Body of pancreas (tissue), 4 donors: ENCODE measurements around the gene GOLGA8M. TPM values are rescaled to one million over a fixed set of nuclear protein-coding genes. Genes with fewer than 3 reads are reported as not detected.
"Not testable (repeated sequence)": the region's sequence is repeated elsewhere in the genome, so short reads cannot be mapped to it uniquely, and the experiment has no call there.

Experiments used
- ATAC-seq: fragments of 150-250 bp; one replicate; pipeline ENCODE4 v1.9.1; 2016
- DNase-seq, 4 donors: peaks; one replicate each; pipeline ENCODE4 v3.0.0-alpha.2; 2019
- H3K27ac ChIP-seq, 4 donors: fragments of 200-600 bp; sonication (generic); 1 replicate in 3 of 4; 2 replicates in 1 of 4; pipeline versions ENCODE4 v1.5.1 to v1.6.1; 2016 to 2019; ENCODE audit warnings: mild to moderate bottlenecking in 1 of 4, mixed read lengths in 1 of 4, moderate library complexity in 1 of 4
- H3K27me3 ChIP-seq, 2 donors: fragments of 200-600 bp; sonication (generic); one replicate each; pipeline ENCODE4 v1.6.0; 2016; ENCODE audit warnings: mild to moderate bottlenecking in 1 of 2
- H3K36me3 ChIP-seq, 2 donors: fragments of 200-600 bp; sonication (generic); replicated peaks in 1 of 2; 2 replicates each; pipeline ENCODE4 v1.5.1; 2016; ENCODE audit warnings: low read depth in 2 of 2; ENCODE audit not compliant: insufficient read depth in 1 of 2
- H3K4me1 ChIP-seq: fragments of 200-600 bp; sonication (generic); one replicate; pipeline ENCODE4 v1.6.0; 2016
- H3K4me3 ChIP-seq, 2 donors: fragments of 200-600 bp; sonication (generic); 1 replicate in 1 of 2; 2 replicates in 1 of 2; pipeline ENCODE4 v1.5.1; 2016 to 2019
- H3K9me3 ChIP-seq, 3 donors: fragments of 200-600 bp; sonication (generic); 1 replicate in 2 of 3; 2 replicates in 1 of 3; pipeline ENCODE4 v1.5.1; 2016
- WGBS, 2 donors: methylation state at CpG; one replicate each; pipeline ENCODE4 v1.1.5; 2017; 5-methylcytosine and 5-hydroxymethylcytosine counted together
- intact Hi-C: fragments of 100-400 bp; cut with DNase I; formaldehyde crosslinking; loops from one replicate; pipeline ENCODE4 v1.15.1; 2023
- total RNA-seq, 2 donors: library from RNA; depleted of rRNA; stranded (reverse); fragments of >200 nt; gene quantifications; one replicate each; pipeline ENCODE4 v1.1.0, GENCODE V29; 2016

Gene GOLGA8M
- total RNA-seq, 2 donors from 2014 or later = not detected

GRCh38 chr15:28693021-28693420, 19.2 kb downstream of the GOLGA8M start:
- H3K9me3 ChIP-seq, H3K27ac ChIP-seq, DNase-seq, H3K4me3 ChIP-seq, H3K27me3 ChIP-seq, ATAC-seq, intact Hi-C loops, H3K4me1 ChIP-seq, H3K36me3 ChIP-seq: not testable (repeated sequence)
- 88 to 95% methylated on average over 9 to 14 of the region's 14 CpGs for WGBS, 2 donors

GRCh38 chr15:28673533-28673932, 38.7 kb downstream of the GOLGA8M start:
- ATAC-seq, H3K27me3 ChIP-seq, H3K9me3 ChIP-seq, H3K4me1 ChIP-seq, H3K27ac ChIP-seq, H3K4me3 ChIP-seq, DNase-seq, H3K36me3 ChIP-seq, intact Hi-C loops: not testable (repeated sequence)
- WGBS, 2 donors = no CpG with 5 or more reads among the region's 2 CpGs

GRCh38 chr15:28672122-28672521, 40.1 kb downstream of the GOLGA8M start:
- H3K27ac ChIP-seq, H3K9me3 ChIP-seq, ATAC-seq, H3K4me1 ChIP-seq, H3K4me3 ChIP-seq, DNase-seq, H3K27me3 ChIP-seq, intact Hi-C loops, H3K36me3 ChIP-seq: not testable (repeated sequence)
- no CpG with 5 or more reads among the region's 3 CpGs for WGBS, 2 donors

GRCh38 chr15:28666402-28666801, 45.8 kb downstream of the GOLGA8M start:
- H3K9me3 ChIP-seq, intact Hi-C loops, H3K36me3 ChIP-seq, DNase-seq, H3K27me3 ChIP-seq, H3K4me1 ChIP-seq, H3K4me3 ChIP-seq, H3K27ac ChIP-seq, ATAC-seq: not testable (repeated sequence)
- WGBS, 2 donors = no CpG with 5 or more reads among the region's 4 CpGs

GRCh38 chr15:28664575-28664974, 47.6 kb downstream of the GOLGA8M start:
- H3K36me3 ChIP-seq, DNase-seq, H3K4me1 ChIP-seq, intact Hi-C loops, ATAC-seq, H3K27me3 ChIP-seq, H3K9me3 ChIP-seq, H3K27ac ChIP-seq, H3K4me3 ChIP-seq: not testable (repeated sequence)
- 82 to 85% methylated on average over 4 to 6 of the region's 6 CpGs for WGBS, 2 donors

GRCh38 chr15:28663717-28664116, 48.5 kb downstream of the GOLGA8M start:
- ATAC-seq, H3K9me3 ChIP-seq, H3K27me3 ChIP-seq, DNase-seq, H3K36me3 ChIP-seq, H3K27ac ChIP-seq, H3K4me1 ChIP-seq, intact Hi-C loops, H3K4me3 ChIP-seq: not testable (repeated sequence)
- WGBS, 2 donors = no CpG with 5 or more reads among the region's 11 CpGs

- H3K36me3 ChIP-seq, H3K9me3 ChIP-seq, H3K4me3 ChIP-seq, H3K4me1 ChIP-seq, H3K27me3 ChIP-seq, DNase-seq, intact Hi-C loops, ATAC-seq, H3K27ac ChIP-seq: not testable (repeated sequence)
- no CpG with 5 or more reads among the region's 7 CpGs for WGBS, 2 donors
Measured at GRCh38 chr15:28660750-28661149, 51.5 kb downstream of the GOLGA8M start.

- H3K36me3 ChIP-seq, ATAC-seq, DNase-seq, intact Hi-C loops, H3K27me3 ChIP-seq, H3K4me1 ChIP-seq, H3K27ac ChIP-seq, H3K4me3 ChIP-seq, H3K9me3 ChIP-seq: not testable (repeated sequence)
- no CpG with 5 or more reads among the region's 4 CpGs for WGBS, 2 donors
Measured at GRCh38 chr15:28656018-28656360, 56.2 kb downstream of the GOLGA8M start.

- H3K27ac ChIP-seq, intact Hi-C loops, H3K4me1 ChIP-seq, ATAC-seq, DNase-seq, H3K27me3 ChIP-seq, H3K4me3 ChIP-seq, H3K9me3 ChIP-seq, H3K36me3 ChIP-seq: not testable (repeated sequence)
- WGBS, 2 donors = 93 to 94% methylated on average over 2 to 13 of the region's 30 CpGs
Measured at GRCh38 chr15:28655329-28656017, 56.7 kb downstream of the GOLGA8M start.

GRCh38 chr15:28654194-28654593, 58.0 kb downstream of the GOLGA8M start:
- H3K27ac ChIP-seq, H3K27me3 ChIP-seq, ATAC-seq, H3K9me3 ChIP-seq, DNase-seq, intact Hi-C loops, H3K4me3 ChIP-seq, H3K36me3 ChIP-seq, H3K4me1 ChIP-seq: not testable (repeated sequence)
- WGBS, 2 donors = no CpG with 5 or more reads among the region's 11 CpGs

GRCh38 chr15:28652538-28652937, 59.7 kb downstream of the GOLGA8M start:
- DNase-seq, H3K4me1 ChIP-seq, ATAC-seq, H3K4me3 ChIP-seq, intact Hi-C loops, H3K27me3 ChIP-seq, H3K36me3 ChIP-seq, H3K27ac ChIP-seq, H3K9me3 ChIP-seq: not testable (repeated sequence)
- 96 to 100% methylated on average over 9 to 10 of the region's 10 CpGs for WGBS, 2 donors
